Measurements from ENCODE around the gene DDX1. TPM values are rescaled to one million over a fixed set of nuclear protein-coding genes. Genes with fewer than 3 reads are reported as not detected.

DDX1 gene
- total RNA-seq, 1 experiment from 2014 or later = 115 TPM

DNA sequence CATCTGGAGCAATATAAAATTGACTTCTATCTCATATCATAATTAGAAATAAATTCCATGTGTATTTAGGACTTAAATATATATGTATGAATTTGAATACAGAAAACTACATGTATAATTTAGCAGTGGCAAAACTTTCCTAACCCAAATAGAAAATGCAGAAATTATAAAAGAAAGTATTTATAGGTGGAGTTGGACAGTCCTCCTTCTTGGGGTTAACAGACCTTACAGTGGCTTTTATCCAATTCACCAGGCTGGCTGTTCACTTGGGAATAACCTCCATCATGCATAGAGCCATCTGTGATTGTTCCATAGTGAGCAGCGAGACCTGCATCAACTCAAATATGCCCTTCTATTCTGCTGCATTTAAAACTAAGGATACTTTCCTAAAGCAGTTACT, 8.3 kb downstream of the DDX1 start:
- no peak overlapping the region for H3K27ac Mint-ChIP-seq
- TF ChIP-seq, protein P1, sequence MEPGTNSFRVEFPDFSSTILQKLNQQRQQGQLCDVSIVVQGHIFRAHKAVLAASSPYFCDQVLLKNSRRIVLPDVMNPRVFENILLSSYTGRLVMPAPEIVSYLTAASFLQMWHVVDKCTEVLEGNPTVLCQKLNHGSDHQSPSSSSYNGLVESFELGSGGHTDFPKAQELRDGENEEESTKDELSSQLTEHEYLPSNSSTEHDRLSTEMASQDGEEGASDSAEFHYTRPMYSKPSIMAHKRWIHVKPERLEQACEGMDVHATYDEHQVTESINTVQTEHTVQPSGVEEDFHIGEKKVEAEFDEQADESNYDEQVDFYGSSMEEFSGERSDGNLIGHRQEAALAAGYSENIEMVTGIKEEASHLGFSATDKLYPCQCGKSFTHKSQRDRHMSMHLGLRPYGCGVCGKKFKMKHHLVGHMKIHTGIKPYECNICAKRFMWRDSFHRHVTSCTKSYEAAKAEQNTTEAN (CRISPR knock-in tag; IDR thresholded peaks at IDR 0.05) = no peak
- TF ChIP-seq GRHL2 (CRISPR knock-in tag; IDR thresholded peaks at IDR 0.05; ENCODE audit: insufficient replicate concordance, severe bottlenecking) = no peak
- no peak for TF ChIP-seq TP53 (CRISPR knock-in tag; IDR thresholded peaks at IDR 0.05)
- TF ChIP-seq NR2C2 (CRISPR knock-in tag; IDR thresholded peaks at IDR 0.05) = no peak
- H3K4me3 Mint-ChIP-seq = no peak overlapping the region
- ChIA-PET POLR2A (interaction anchor here (0.7 kb wide), 1 partner anchor 9 kb away, joined by 3 read pairs; no protein-coding TSS in a partner anchor), CTCF (no interaction called here)
- H3K27me3 Mint-ChIP-seq (ENCODE audit: low read depth) = no peaks in the 10 kb centered on the region
- ATAC-seq (no peak), DNase-seq (ENCODE audit: low spot score) (no peak)
- H3K9me3 Mint-ChIP-seq = no peaks in the 10 kb centered on the region
- H3K36me3 Mint-ChIP-seq = peaks cover 89% of the 10 kb centered on the region
- no peaks in the 10 kb centered on the region for H3K4me1 Mint-ChIP-seq

DNA sequence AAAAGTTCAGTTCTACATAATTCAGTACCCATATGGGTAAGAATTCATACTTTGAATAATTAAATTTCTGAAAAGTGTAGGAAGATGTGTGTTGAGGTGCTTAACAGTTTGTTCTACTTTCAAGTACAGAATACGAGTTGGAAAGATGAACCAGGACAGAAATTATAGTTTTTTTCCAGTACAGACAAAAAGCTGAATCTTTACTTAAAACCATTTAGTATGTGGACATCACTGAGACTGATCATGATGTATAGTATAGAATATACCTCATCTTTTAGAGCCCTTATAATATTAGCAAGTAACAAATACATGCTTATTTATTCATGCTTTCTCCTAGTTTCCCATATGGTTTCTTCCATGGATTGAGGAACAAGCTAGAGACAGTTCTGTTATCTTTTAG, 10.0 kb downstream of the DDX1 start:
- H3K9me3 Mint-ChIP-seq = no peaks in the 10 kb centered on the region
- H3K4me3 Mint-ChIP-seq = no peak overlapping the region
- CTCF ChIA-PET = no interaction called here

More for the DNA sequence above, 10.0 kb downstream of the DDX1 start:
- POLR2A ChIA-PET = no interaction called here
- Mint-ChIP-seq H3K36me3 (peaks cover 88% of the 10 kb centered on the region), H3K4me1 (no peaks in the 10 kb centered on the region), H3K27me3 (ENCODE audit: low read depth) (no peaks in the 10 kb centered on the region), H3K27ac (no peak overlapping the region)
- ATAC-seq (no peak), DNase-seq (ENCODE audit: low spot score) (no peak)
- TF ChIP-seq TEAD1 (CRISPR knock-in tag; IDR thresholded peaks at IDR 0.05) = no peak
- TF ChIP-seq, protein P2, sequence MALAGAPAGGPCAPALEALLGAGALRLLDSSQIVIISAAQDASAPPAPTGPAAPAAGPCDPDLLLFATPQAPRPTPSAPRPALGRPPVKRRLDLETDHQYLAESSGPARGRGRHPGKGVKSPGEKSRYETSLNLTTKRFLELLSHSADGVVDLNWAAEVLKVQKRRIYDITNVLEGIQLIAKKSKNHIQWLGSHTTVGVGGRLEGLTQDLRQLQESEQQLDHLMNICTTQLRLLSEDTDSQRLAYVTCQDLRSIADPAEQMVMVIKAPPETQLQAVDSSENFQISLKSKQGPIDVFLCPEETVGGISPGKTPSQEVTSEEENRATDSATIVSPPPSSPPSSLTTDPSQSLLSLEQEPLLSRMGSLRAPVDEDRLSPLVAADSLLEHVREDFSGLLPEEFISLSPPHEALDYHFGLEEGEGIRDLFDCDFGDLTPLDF (CRISPR knock-in tag; IDR thresholded peaks at IDR 0.05) = no peak
- TF ChIP-seq, protein P3, sequence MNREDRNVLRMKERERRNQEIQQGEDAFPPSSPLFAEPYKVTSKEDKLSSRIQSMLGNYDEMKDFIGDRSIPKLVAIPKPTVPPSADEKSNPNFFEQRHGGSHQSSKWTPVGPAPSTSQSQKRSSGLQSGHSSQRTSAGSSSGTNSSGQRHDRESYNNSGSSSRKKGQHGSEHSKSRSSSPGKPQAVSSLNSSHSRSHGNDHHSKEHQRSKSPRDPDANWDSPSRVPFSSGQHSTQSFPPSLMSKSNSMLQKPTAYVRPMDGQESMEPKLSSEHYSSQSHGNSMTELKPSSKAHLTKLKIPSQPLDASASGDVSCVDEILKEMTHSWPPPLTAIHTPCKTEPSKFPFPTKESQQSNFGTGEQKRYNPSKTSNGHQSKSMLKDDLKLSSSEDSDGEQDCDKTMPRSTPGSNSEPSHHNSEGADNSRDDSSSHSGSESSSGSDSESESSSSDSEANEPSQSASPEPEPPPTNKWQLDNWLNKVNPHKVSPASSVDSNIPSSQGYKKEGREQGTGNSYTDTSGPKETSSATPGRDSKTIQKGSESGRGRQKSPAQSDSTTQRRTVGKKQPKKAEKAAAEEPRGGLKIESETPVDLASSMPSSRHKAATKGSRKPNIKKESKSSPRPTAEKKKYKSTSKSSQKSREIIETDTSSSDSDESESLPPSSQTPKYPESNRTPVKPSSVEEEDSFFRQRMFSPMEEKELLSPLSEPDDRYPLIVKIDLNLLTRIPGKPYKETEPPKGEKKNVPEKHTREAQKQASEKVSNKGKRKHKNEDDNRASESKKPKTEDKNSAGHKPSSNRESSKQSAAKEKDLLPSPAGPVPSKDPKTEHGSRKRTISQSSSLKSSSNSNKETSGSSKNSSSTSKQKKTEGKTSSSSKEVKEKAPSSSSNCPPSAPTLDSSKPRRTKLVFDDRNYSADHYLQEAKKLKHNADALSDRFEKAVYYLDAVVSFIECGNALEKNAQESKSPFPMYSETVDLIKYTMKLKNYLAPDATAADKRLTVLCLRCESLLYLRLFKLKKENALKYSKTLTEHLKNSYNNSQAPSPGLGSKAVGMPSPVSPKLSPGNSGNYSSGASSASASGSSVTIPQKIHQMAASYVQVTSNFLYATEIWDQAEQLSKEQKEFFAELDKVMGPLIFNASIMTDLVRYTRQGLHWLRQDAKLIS (CRISPR knock-in tag; IDR thresholded peaks at IDR 0.05; ENCODE audit: borderline replicate concordance) = no peak
- TF ChIP-seq JAZF1 (CRISPR knock-in tag; IDR thresholded peaks at IDR 0.05) = no peak
- TF ChIP-seq KAT7 (CRISPR knock-in tag; IDR thresholded peaks at IDR 0.05; ENCODE audit: borderline replicate concordance) = no peak
- TF ChIP-seq ZNF416 (CRISPR knock-in tag; IDR thresholded peaks at IDR 0.05) = no peak
- TF ChIP-seq, protein P4, sequence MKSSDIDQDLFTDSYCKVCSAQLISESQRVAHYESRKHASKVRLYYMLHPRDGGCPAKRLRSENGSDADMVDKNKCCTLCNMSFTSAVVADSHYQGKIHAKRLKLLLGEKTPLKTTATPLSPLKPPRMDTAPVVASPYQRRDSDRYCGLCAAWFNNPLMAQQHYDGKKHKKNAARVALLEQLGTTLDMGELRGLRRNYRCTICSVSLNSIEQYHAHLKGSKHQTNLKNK (CRISPR knock-in tag; IDR thresholded peaks at IDR 0.05) = no peak
- TF ChIP-seq NFYB (CRISPR knock-in tag; conservative IDR thresholded peaks at IDR 0.05; ENCODE audit: low read depth) = no peak
- no peak for TF ChIP-seq EMX1 (CRISPR knock-in tag; IDR thresholded peaks at IDR 0.05)
- TF ChIP-seq, protein P5, sequence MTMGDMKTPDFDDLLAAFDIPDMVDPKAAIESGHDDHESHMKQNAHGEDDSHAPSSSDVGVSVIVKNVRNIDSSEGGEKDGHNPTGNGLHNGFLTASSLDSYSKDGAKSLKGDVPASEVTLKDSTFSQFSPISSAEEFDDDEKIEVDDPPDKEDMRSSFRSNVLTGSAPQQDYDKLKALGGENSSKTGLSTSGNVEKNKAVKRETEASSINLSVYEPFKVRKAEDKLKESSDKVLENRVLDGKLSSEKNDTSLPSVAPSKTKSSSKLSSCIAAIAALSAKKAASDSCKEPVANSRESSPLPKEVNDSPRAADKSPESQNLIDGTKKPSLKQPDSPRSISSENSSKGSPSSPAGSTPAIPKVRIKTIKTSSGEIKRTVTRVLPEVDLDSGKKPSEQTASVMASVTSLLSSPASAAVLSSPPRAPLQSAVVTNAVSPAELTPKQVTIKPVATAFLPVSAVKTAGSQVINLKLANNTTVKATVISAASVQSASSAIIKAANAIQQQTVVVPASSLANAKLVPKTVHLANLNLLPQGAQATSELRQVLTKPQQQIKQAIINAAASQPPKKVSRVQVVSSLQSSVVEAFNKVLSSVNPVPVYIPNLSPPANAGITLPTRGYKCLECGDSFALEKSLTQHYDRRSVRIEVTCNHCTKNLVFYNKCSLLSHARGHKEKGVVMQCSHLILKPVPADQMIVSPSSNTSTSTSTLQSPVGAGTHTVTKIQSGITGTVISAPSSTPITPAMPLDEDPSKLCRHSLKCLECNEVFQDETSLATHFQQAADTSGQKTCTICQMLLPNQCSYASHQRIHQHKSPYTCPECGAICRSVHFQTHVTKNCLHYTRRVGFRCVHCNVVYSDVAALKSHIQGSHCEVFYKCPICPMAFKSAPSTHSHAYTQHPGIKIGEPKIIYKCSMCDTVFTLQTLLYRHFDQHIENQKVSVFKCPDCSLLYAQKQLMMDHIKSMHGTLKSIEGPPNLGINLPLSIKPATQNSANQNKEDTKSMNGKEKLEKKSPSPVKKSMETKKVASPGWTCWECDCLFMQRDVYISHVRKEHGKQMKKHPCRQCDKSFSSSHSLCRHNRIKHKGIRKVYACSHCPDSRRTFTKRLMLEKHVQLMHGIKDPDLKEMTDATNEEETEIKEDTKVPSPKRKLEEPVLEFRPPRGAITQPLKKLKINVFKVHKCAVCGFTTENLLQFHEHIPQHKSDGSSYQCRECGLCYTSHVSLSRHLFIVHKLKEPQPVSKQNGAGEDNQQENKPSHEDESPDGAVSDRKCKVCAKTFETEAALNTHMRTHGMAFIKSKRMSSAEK (CRISPR knock-in tag; IDR thresholded peaks at IDR 0.05; ENCODE audit: borderline replicate concordance) = no peak
- TF ChIP-seq, protein P6, sequence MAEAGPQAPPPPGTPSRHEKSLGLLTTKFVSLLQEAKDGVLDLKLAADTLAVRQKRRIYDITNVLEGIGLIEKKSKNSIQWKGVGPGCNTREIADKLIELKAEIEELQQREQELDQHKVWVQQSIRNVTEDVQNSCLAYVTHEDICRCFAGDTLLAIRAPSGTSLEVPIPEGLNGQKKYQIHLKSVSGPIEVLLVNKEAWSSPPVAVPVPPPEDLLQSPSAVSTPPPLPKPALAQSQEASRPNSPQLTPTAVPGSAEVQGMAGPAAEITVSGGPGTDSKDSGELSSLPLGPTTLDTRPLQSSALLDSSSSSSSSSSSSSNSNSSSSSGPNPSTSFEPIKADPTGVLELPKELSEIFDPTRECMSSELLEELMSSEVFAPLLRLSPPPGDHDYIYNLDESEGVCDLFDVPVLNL (CRISPR knock-in tag; IDR thresholded peaks at IDR 0.05; ENCODE audit: borderline replicate concordance, low read depth) = no peak
- TF ChIP-seq, protein P7, sequence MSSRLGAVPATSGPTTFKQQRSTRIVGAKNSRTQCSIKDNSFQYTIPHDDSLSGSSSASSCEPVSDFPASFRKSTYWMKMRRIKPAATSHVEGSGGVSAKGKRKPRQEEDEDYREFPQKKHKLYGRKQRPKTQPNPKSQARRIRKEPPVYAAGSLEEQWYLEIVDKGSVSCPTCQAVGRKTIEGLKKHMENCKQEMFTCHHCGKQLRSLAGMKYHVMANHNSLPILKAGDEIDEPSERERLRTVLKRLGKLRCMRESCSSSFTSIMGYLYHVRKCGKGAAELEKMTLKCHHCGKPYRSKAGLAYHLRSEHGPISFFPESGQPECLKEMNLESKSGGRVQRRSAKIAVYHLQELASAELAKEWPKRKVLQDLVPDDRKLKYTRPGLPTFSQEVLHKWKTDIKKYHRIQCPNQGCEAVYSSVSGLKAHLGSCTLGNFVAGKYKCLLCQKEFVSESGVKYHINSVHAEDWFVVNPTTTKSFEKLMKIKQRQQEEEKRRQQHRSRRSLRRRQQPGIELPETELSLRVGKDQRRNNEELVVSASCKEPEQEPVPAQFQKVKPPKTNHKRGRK (CRISPR knock-in tag; IDR thresholded peaks at IDR 0.05; ENCODE audit: borderline replicate concordance) = no peak
- TF ChIP-seq CREB1 (CRISPR knock-in tag; IDR thresholded peaks at IDR 0.05) = no peak
- TF ChIP-seq NFATC4 (CRISPR knock-in tag; IDR thresholded peaks at IDR 0.05) = no peak
- no peak for TF ChIP-seq RELA (CRISPR knock-in tag; IDR thresholded peaks at IDR 0.05; ENCODE audit: borderline replicate concordance)
- TF ChIP-seq ZNF121 (CRISPR knock-in tag; IDR thresholded peaks at IDR 0.05) = no peak
- no peak for TF ChIP-seq FOXJ3 (CRISPR knock-in tag; IDR thresholded peaks at IDR 0.05; ENCODE audit: borderline replicate concordance)

All from WTC11 (cell line).